GM23338 (cell line): ENCODE results near the gene TGFB3. TPM values are rescaled to one million over a fixed set of nuclear protein-coding genes. Genes with fewer than 3 reads are reported as not detected.

Experiments
- ATAC-seq: fragments of 200-7000 bp; cut with Tn5 transposase; 3 replicates; pipeline ENCODE4 v1.9.1; 2020
- DNase-seq: peaks from one replicate; pipeline ENCODE4 v3.0.0-alpha.2; 2015; ENCODE audit warnings: low spot score
- H2AFZ ChIP-seq: fragments of 200-600 bp; sonication (generic); 2 replicates; pipeline ENCODE4 v1.8.0; 2016; ENCODE audit warnings: antibody characterized with exemption, mild to moderate bottlenecking, moderate library complexity
- H3F3A ChIP-seq: fragments of 200-600 bp; sonication (generic); replicated peaks from 2 replicates; pipeline ENCODE4 v1.8.0; 2017; ENCODE audit warnings: antibody characterized with exemption, mixed run types, low read depth
- H3K27ac ChIP-seq: fragments of 200-600 bp; sonication (generic); 2 replicates; pipeline ENCODE4 v1.6.1; 2016; ENCODE audit warnings: low read depth
- H3K27me3 ChIP-seq: fragments of 200-600 bp; sonication (generic); 2 replicates; pipeline ENCODE4 v1.8.0; 2016; ENCODE audit warnings: mild to moderate bottlenecking, mixed run types, moderate library complexity; ENCODE audit not compliant: insufficient read depth
- H3K36me3 ChIP-seq: fragments of 200-600 bp; sonication (generic); 2 replicates; pipeline ENCODE4 v1.8.0; 2016; ENCODE audit warnings: mild to moderate bottlenecking; ENCODE audit not compliant: insufficient read depth
- H3K4me1 ChIP-seq: fragments of 200-600 bp; sonication (generic); 2 replicates; pipeline ENCODE4 v1.8.0; 2016; ENCODE audit warnings: mild to moderate bottlenecking, moderate library complexity; ENCODE audit not compliant: insufficient read depth
- H3K4me2 ChIP-seq: fragments of 200-600 bp; sonication (generic); 2 replicates; pipeline ENCODE4 v1.7.1; 2017; ENCODE audit warnings: mixed run types
- H3K4me3 ChIP-seq: fragments of 200-600 bp; sonication (generic); 2 replicates; pipeline ENCODE4 v1.6.1; 2016; ENCODE audit warnings: mixed run types
- H3K79me2 ChIP-seq: fragments of 200-600 bp; sonication (generic); replicated peaks from 2 replicates; pipeline ENCODE4 v1.8.0; 2017; ENCODE audit warnings: mild to moderate bottlenecking; ENCODE audit not compliant: insufficient read depth
- H3K9me2 ChIP-seq: fragments of 200-600 bp; sonication (generic); 2 replicates; pipeline ENCODE4 v1.8.0; 2017; ENCODE audit not compliant: insufficient read depth
- H4K20me1 ChIP-seq: fragments of 200-600 bp; sonication (generic); replicated peaks from 2 replicates; pipeline ENCODE4 v1.8.0; 2017; ENCODE audit warnings: mild to moderate bottlenecking; ENCODE audit not compliant: insufficient read depth
- H3K27ac Mint-ChIP-seq: 2 replicates; pipeline ENCODE4 v1.8.0; 2020; ENCODE audit warnings: inconsistent platforms, mild to moderate bottlenecking, moderate library complexity, mixed read lengths
- H3K27me3 Mint-ChIP-seq: 3 replicates; pipeline ENCODE4 v1.8.0; 2022; ENCODE audit warnings: low read depth, mild to moderate bottlenecking, moderate library complexity, mixed read lengths, inconsistent platforms; ENCODE audit not compliant: insufficient read depth, poor library complexity
- H3K36me3 Mint-ChIP-seq: 3 replicates; pipeline ENCODE4 v1.8.0; 2021; ENCODE audit warnings: low read depth, mild to moderate bottlenecking, inconsistent platforms, moderate library complexity, mixed read lengths
- H3K4me1 Mint-ChIP-seq: 3 replicates; pipeline ENCODE4 v1.8.0; 2020; ENCODE audit warnings: mild to moderate bottlenecking, inconsistent platforms, mixed read lengths
- H3K4me3 Mint-ChIP-seq: 3 replicates; pipeline ENCODE4 v1.8.0; 2021; ENCODE audit warnings: moderate library complexity, mild to moderate bottlenecking, inconsistent platforms, mixed read lengths
- H3K9me3 Mint-ChIP-seq: 3 replicates; pipeline ENCODE4 v1.8.0; 2020; ENCODE audit warnings: moderate library complexity, mild to moderate bottlenecking, inconsistent platforms, mixed read lengths
- CREB1 ChIP-seq: fragments of 250-450 bp; sonication (Bioruptor Pico); IDR thresholded peaks from 2 replicates; pipeline ENCODE4 v1.5.0; 2020; ENCODE audit warnings: low read depth, mild to moderate bottlenecking, moderate library complexity
- EZH2 ChIP-seq: fragments of 200-600 bp; sonication (generic); IDR thresholded peaks from one replicate; pipeline ENCODE4 v1.8.0; 2017; ENCODE audit warnings: antibody characterized with exemption, mild to moderate bottlenecking, low read depth; ENCODE audit not compliant: unreplicated experiment
- EZH2phosphoT487 ChIP-seq: fragments of 200-600 bp; sonication (generic); IDR thresholded peaks from one replicate; pipeline ENCODE4 v1.8.1; 2018; ENCODE audit warnings: antibody characterized with exemption; ENCODE audit not compliant: unreplicated experiment
- JUNB ChIP-seq: IDR thresholded peaks from one replicate; pipeline ENCODE4 v1.6.1; 2016; ENCODE audit warnings: antibody characterized with exemption; ENCODE audit not compliant: unreplicated experiment
- NANOG ChIP-seq: IDR thresholded peaks from 2 replicates; pipeline ENCODE4 v1.6.1; 2016; ENCODE audit warnings: antibody characterized with exemption, borderline replicate concordance
- POLR2AphosphoS5 ChIP-seq: IDR thresholded peaks from 2 replicates; pipeline ENCODE4 v1.6.1; 2016; ENCODE audit warnings: antibody characterized with exemption, low read depth
- STAT1 ChIP-seq: IDR thresholded peaks from one replicate; pipeline ENCODE4 v1.6.1; 2016; ENCODE audit warnings: antibody characterized with exemption; ENCODE audit not compliant: unreplicated experiment
- ZNF114 ChIP-seq: fragments of 250-450 bp; sonication (Bioruptor Pico); IDR thresholded peaks from 2 replicates; pipeline ENCODE4 v1.5.0; 2020; ENCODE audit warnings: mild to moderate bottlenecking, moderate library complexity
- ZNF331 ChIP-seq: fragments of 250-450 bp; sonication (Bioruptor Pico); IDR thresholded peaks from 2 replicates; pipeline ENCODE4 v1.5.0; 2020; ENCODE audit warnings: low read depth, mild to moderate bottlenecking, moderate library complexity
- polyA plus RNA-seq: library from polyadenylated mRNA; unstranded; fragments of >200 nt; fragmentation: Nextera tagmentation; extraction: Ambion mirVana; gene quantifications from 2 replicates; pipeline ENCODE4 v1.2.1, GENCODE V29; 2016
- total RNA-seq: library from RNA; depleted of rRNA; stranded (reverse); fragments of >200 nt; shearing (Covaris generic); gene quantifications from 2 replicates; pipeline ENCODE4 v1.2.3, GENCODE V29; 2014
- TF ChIP-seq, protein P1 (sequence below), 2 experiments: fragments of 200-600 bp in 1 of 2; sonication (generic) in 1 of 2; conservative IDR thresholded peaks; 2 replicates each; pipeline versions ENCODE4 v1.5.1 to v1.6.1; 2016 to 2017; ENCODE audit warnings: antibody characterized with exemption in 2 of 2, low read depth in 2 of 2, mild to moderate bottlenecking in 2 of 2, moderate library complexity in 1 of 2
- TF ChIP-seq, protein P2 (sequence below): IDR thresholded peaks from 2 replicates; pipeline ENCODE4 v1.6.1; 2016; ENCODE audit warnings: antibody characterized with exemption
- TF ChIP-seq, protein P3 (sequence below): IDR thresholded peaks from one replicate; pipeline ENCODE4 v1.6.1; 2018; ENCODE audit warnings: antibody characterized with exemption; ENCODE audit not compliant: unreplicated experiment
- TF ChIP-seq, protein P4 (sequence below): fragments of 250-450 bp; sonication (Bioruptor Pico); IDR thresholded peaks from 2 replicates; pipeline ENCODE4 v1.5.0; 2020; ENCODE audit warnings: mild to moderate bottlenecking, moderate library complexity

Gene TGFB3
- total and polyA plus RNA-seq, 2 experiments from 2014 or later: 0.17 to 0.87 TPM

DNA sequence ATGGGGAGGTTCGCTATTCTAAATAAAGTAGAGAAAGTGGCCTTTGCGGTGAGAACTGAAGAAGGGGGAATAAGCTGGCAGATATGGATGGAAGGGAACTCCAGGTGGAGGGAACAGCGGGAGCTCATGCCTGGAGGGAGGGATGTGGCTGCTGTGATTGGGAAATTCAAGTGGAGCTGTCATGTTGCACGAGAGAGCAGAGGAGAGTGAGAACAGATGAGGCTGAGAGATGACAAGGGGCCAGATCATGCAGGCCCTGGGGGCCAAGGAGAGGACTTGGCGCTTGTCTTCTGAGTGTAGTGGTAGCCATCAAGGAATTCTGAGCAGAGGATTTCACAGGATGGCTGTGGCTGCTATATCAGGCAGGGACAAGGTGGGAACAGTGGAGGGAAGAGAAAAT is 35.0 kb downstream of the TGFB3 start:
- H3K27me3 ChIP-seq: no peaks in the 10 kb centered on the region
- H3F3A ChIP-seq: no peaks in the 10 kb centered on the region
- no peak overlapping the region for H3K4me3 ChIP-seq
- DNase-seq (no peak), ATAC-seq (no peak)
- H3K9me2 ChIP-seq: no peaks in the 10 kb centered on the region
- TF ChIP-seq, protein P1, sequence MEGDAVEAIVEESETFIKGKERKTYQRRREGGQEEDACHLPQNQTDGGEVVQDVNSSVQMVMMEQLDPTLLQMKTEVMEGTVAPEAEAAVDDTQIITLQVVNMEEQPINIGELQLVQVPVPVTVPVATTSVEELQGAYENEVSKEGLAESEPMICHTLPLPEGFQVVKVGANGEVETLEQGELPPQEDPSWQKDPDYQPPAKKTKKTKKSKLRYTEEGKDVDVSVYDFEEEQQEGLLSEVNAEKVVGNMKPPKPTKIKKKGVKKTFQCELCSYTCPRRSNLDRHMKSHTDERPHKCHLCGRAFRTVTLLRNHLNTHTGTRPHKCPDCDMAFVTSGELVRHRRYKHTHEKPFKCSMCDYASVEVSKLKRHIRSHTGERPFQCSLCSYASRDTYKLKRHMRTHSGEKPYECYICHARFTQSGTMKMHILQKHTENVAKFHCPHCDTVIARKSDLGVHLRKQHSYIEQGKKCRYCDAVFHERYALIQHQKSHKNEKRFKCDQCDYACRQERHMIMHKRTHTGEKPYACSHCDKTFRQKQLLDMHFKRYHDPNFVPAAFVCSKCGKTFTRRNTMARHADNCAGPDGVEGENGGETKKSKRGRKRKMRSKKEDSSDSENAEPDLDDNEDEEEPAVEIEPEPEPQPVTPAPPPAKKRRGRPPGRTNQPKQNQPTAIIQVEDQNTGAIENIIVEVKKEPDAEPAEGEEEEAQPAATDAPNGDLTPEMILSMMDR (conservative IDR thresholded peaks at IDR 0.05; ENCODE audit: low read depth in 2 of 2): no peak
- TF ChIP-seq, protein P2, sequence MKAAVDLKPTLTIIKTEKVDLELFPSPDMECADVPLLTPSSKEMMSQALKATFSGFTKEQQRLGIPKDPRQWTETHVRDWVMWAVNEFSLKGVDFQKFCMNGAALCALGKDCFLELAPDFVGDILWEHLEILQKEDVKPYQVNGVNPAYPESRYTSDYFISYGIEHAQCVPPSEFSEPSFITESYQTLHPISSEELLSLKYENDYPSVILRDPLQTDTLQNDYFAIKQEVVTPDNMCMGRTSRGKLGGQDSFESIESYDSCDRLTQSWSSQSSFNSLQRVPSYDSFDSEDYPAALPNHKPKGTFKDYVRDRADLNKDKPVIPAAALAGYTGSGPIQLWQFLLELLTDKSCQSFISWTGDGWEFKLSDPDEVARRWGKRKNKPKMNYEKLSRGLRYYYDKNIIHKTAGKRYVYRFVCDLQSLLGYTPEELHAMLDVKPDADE: no peak
- TF ChIP-seq JUNB: no peak
- no peak for TF ChIP-seq NANOG
- no peak for TF ChIP-seq ZNF114 (CRISPR knock-in tag)
- TF ChIP-seq, protein P3, sequence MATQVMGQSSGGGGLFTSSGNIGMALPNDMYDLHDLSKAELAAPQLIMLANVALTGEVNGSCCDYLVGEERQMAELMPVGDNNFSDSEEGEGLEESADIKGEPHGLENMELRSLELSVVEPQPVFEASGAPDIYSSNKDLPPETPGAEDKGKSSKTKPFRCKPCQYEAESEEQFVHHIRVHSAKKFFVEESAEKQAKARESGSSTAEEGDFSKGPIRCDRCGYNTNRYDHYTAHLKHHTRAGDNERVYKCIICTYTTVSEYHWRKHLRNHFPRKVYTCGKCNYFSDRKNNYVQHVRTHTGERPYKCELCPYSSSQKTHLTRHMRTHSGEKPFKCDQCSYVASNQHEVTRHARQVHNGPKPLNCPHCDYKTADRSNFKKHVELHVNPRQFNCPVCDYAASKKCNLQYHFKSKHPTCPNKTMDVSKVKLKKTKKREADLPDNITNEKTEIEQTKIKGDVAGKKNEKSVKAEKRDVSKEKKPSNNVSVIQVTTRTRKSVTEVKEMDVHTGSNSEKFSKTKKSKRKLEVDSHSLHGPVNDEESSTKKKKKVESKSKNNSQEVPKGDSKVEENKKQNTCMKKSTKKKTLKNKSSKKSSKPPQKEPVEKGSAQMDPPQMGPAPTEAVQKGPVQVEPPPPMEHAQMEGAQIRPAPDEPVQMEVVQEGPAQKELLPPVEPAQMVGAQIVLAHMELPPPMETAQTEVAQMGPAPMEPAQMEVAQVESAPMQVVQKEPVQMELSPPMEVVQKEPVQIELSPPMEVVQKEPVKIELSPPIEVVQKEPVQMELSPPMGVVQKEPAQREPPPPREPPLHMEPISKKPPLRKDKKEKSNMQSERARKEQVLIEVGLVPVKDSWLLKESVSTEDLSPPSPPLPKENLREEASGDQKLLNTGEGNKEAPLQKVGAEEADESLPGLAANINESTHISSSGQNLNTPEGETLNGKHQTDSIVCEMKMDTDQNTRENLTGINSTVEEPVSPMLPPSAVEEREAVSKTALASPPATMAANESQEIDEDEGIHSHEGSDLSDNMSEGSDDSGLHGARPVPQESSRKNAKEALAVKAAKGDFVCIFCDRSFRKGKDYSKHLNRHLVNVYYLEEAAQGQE: no peak
- no peak for TF ChIP-seq STAT1
- no peak for TF ChIP-seq EZH2phosphoT487
- TF ChIP-seq, protein P4, sequence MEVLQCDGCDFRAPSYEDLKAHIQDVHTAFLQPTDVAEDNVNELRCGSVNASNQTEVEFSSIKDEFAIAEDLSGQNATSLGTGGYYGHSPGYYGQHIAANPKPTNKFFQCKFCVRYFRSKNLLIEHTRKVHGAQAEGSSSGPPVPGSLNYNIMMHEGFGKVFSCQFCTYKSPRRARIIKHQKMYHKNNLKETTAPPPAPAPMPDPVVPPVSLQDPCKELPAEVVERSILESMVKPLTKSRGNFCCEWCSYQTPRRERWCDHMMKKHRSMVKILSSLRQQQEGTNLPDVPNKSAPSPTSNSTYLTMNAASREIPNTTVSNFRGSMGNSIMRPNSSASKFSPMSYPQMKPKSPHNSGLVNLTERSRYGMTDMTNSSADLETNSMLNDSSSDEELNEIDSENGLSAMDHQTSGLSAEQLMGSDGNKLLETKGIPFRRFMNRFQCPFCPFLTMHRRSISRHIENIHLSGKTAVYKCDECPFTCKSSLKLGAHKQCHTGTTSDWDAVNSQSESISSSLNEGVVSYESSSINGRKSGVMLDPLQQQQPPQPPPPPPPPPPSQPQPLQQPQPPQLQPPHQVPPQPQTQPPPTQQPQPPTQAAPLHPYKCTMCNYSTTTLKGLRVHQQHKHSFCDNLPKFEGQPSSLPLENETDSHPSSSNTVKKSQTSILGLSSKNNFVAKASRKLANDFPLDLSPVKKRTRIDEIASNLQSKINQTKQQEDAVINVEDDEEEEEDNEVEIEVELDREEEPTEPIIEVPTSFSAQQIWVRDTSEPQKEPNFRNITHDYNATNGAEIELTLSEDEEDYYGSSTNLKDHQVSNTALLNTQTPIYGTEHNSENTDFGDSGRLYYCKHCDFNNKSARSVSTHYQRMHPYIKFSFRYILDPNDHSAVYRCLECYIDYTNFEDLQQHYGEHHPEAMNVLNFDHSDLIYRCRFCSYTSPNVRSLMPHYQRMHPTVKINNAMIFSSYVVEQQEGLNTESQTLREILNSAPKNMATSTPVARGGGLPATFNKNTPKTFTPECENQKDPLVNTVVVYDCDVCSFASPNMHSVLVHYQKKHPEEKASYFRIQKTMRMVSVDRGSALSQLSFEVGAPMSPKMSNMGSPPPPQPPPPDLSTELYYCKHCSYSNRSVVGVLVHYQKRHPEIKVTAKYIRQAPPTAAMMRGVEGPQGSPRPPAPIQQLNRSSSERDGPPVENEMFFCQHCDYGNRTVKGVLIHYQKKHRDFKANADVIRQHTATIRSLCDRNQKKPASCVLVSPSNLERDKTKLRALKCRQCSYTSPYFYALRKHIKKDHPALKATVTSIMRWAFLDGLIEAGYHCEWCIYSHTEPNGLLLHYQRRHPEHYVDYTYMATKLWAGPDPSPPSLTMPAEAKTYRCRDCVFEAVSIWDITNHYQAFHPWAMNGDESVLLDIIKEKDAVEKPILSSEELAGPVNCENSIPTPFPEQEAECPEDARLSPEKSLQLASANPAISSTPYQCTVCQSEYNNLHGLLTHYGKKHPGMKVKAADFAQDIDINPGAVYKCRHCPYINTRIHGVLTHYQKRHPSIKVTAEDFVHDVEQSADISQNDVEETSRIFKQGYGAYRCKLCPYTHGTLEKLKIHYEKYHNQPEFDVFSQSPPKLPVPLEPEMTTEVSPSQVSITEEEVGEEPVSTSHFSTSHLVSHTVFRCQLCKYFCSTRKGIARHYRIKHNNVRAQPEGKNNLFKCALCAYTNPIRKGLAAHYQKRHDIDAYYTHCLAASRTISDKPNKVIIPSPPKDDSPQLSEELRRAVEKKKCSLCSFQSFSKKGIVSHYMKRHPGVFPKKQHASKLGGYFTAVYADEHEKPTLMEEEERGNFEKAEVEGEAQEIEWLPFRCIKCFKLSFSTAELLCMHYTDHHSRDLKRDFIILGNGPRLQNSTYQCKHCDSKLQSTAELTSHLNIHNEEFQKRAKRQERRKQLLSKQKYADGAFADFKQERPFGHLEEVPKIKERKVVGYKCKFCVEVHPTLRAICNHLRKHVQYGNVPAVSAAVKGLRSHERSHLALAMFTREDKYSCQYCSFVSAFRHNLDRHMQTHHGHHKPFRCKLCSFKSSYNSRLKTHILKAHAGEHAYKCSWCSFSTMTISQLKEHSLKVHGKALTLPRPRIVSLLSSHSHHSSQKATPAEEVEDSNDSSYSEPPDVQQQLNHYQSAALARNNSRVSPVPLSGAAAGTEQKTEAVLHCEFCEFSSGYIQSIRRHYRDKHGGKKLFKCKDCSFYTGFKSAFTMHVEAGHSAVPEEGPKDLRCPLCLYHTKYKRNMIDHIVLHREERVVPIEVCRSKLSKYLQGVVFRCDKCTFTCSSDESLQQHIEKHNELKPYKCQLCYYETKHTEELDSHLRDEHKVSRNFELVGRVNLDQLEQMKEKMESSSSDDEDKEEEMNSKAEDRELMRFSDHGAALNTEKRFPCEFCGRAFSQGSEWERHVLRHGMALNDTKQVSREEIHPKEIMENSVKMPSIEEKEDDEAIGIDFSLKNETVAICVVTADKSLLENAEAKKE: no peak
- TF ChIP-seq CREB1 (CRISPR knock-in tag): no peak
- TF ChIP-seq EZH2: no peak
- no peak for TF ChIP-seq POLR2AphosphoS5
- no peak for TF ChIP-seq ZNF331
- peaks cover 2% of the 10 kb centered on the region for H3K27me3 Mint-ChIP-seq
- H4K20me1 ChIP-seq: peaks cover 5% of the 10 kb centered on the region; the same call in 1 of the 2 replicates
- H3K4me1 Mint-ChIP-seq: no peaks in the 10 kb centered on the region
- no peak overlapping the region for H3K4me3 Mint-ChIP-seq
- no peak overlapping the region for H3K27ac Mint-ChIP-seq
- H3K9me3 Mint-ChIP-seq: no peaks in the 10 kb centered on the region
- H3K36me3 Mint-ChIP-seq: peaks cover under 1% of the 10 kb centered on the region; the same call in 1 of the 3 replicates
- H2AFZ ChIP-seq: no peak overlapping the region
- no peaks in the 10 kb centered on the region for H3K79me2 ChIP-seq
- no peaks in the 10 kb centered on the region for H3K4me1 ChIP-seq
- no peak overlapping the region for H3K27ac ChIP-seq
- no peaks in the 10 kb centered on the region for H3K36me3 ChIP-seq
- no peak overlapping the region for H3K4me2 ChIP-seq
